Measurements from ENCODE around the gene PKP1.

The PKP1 gene

DNA sequence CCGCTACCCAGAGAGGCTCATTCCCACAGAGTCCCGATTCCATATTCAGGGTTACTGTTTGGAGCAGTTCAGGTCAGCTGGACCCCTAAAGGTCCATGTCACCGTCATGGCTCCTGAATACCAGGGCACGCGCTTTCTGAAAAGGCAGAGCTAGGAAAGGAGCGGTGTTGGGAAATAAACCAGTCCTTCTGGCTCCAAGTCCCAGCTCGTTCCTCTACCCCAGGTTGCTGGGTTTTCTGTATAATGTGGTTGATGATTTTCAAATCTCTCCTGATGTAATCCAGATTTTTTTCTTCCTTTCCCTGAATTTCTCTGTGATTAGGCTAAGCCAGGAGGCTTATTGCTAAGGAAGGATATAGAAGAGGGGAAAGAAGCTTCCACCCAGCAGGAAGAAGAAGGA is 14.0 kb upstream of the PKP1 start:
- Histone ChIP-seq H3K27ac (ENCODE audit: low read depth, low read length) (no peak overlapping the region), H3K9me3 (ENCODE audit: control insufficient read depth, insufficient read depth, low read depth, low read length) (no peaks in the 10 kb centered on the region), H3K4me1 (ENCODE audit: control insufficient read depth, insufficient read depth, low read length) (peaks cover 6% of the 10 kb centered on the region; the same call in 1 of the 2 replicates), H3K9ac (ENCODE audit: low read length) (no peak overlapping the region), H3K4me3 (ENCODE audit: low read depth, low read length) (no peak overlapping the region), H3K36me3 (ENCODE audit: control insufficient read depth, insufficient read depth, low read length) (no peaks in the 10 kb centered on the region), H3K27me3 (ENCODE audit: control insufficient read depth, insufficient read depth, low read length) (peaks cover 2% of the 10 kb centered on the region; the same call in 1 of the 2 replicates)

DNA sequence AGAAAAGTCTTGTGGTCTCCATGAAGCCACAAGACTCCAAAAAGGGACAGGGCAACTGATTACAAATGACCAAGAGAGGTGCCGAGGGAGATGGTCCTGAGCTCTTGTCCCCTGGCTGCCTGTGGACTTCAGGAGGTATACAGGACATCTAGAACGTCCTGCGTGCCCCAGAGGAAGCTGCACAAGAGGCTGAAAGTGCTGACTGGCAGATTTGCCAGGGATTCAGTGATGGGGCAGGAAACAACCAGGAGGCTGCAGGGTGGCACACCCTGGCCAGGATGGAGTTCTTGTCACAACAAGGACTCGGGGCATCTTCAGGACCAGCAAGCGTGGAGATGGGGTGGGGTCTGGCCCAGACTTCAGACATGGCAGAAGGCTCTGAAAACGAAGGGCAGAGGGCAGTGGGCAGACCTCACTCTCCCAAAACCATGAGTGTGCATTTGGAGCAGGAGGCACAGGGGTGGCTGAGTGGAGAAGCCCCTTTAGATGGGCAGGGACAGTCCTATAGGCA is 13.4 kb upstream of the PKP1 start:
- H3K4me1 ChIP-seq (ENCODE audit: control insufficient read depth, insufficient read depth, low read length) = peaks cover 6% of the 10 kb centered on the region; the same call in 1 of the 2 replicates
- no peaks in the 10 kb centered on the region for H3K36me3 ChIP-seq (ENCODE audit: control insufficient read depth, insufficient read depth, low read length)
- H3K27ac ChIP-seq (ENCODE audit: low read depth, low read length) = no peak overlapping the region
- H3K9ac ChIP-seq (ENCODE audit: low read length) = no peak overlapping the region
- H3K9me3 ChIP-seq (ENCODE audit: control insufficient read depth, insufficient read depth, low read depth, low read length) = no peaks in the 10 kb centered on the region
- peaks cover 2% of the 10 kb centered on the region; the same call in 1 of the 2 replicates for H3K27me3 ChIP-seq (ENCODE audit: control insufficient read depth, insufficient read depth, low read length)
- H3K4me3 ChIP-seq (ENCODE audit: low read depth, low read length) = no peak overlapping the region

DNA sequence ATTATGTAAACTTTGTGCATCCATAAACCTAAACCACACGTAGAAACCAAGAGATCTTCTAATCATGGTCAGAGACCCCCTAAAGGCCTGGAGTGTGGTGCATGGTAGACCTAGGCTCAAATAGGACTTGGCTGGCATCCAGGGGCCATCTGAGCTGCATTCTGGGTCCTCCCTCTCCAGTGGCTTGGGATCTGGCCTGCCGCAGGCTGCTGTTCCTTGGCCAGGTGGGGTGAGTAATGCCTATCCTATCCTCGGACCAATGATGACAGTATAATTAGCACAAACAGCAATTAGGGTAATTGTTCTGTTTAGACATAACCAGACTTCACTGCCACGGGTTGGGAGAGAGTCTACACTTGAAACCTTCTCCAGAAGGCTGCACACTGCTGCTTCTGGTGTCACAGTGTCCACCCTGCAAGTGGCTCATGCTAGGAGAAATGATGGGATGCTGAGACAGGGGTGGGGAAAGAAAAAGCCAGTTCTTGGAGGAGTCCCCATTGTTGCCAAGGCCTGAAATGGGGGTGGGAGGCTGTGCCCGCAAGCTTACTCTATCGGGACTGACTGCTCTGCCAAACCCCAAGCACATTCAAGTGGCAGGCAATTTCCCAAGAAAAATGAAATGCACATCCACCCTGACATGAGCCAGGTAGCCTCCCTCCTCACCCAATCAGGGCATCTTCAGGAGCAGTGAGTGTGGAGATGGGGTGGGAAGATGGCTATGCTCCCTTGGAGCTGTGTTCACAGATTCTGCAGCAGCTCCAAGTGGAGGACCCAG is 12.5 kb upstream of the PKP1 start:
- Histone ChIP-seq H3K4me3 (ENCODE audit: low read depth, low read length) (no peak overlapping the region), H3K36me3 (ENCODE audit: control insufficient read depth, insufficient read depth, low read length) (no peaks in the 10 kb centered on the region), H3K9ac (ENCODE audit: low read length) (no peak overlapping the region), H3K4me1 (ENCODE audit: control insufficient read depth, insufficient read depth, low read length) (peaks cover 6% of the 10 kb centered on the region; the same call in 1 of the 2 replicates), H3K27ac (ENCODE audit: low read depth, low read length) (no peak overlapping the region), H3K9me3 (ENCODE audit: control insufficient read depth, insufficient read depth, low read depth, low read length) (no peaks in the 10 kb centered on the region), H3K27me3 (ENCODE audit: control insufficient read depth, insufficient read depth, low read length) (peaks cover 2% of the 10 kb centered on the region; the same call in 1 of the 2 replicates)

DNA sequence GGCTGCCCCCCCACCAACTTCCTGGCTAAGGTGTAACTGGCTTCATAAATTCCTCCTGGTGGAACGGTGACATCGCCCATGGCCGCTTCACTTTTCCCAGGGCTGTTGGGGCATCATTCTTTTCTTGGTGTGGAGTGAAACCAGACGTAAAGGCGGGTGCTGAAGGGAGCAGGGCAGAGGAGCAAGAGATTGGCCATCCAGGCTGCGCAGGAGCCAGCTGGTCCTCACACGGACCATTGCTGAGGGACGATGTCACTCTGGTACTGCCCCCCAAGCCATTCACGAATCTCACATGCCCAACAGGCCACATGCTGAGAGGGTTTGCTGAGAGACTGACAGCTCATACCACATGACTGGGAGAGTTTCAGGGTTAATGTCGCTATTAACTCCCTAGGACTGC is 10.5 kb upstream of the PKP1 start:
- H3K4me3 ChIP-seq (ENCODE audit: low read depth, low read length) = no peak overlapping the region
- H3K27ac ChIP-seq (ENCODE audit: low read depth, low read length) = no peak overlapping the region
- no peak overlapping the region for H3K9ac ChIP-seq (ENCODE audit: low read length)
- peaks cover 2% of the 10 kb centered on the region; the same call in 1 of the 2 replicates for H3K27me3 ChIP-seq (ENCODE audit: control insufficient read depth, insufficient read depth, low read length)
- no peaks in the 10 kb centered on the region for H3K36me3 ChIP-seq (ENCODE audit: control insufficient read depth, insufficient read depth, low read length)
- H3K4me1 ChIP-seq (ENCODE audit: control insufficient read depth, insufficient read depth, low read length) = peaks cover 6% of the 10 kb centered on the region; the same call in 1 of the 2 replicates
- no peaks in the 10 kb centered on the region for H3K9me3 ChIP-seq (ENCODE audit: control insufficient read depth, insufficient read depth, low read depth, low read length)

DNA sequence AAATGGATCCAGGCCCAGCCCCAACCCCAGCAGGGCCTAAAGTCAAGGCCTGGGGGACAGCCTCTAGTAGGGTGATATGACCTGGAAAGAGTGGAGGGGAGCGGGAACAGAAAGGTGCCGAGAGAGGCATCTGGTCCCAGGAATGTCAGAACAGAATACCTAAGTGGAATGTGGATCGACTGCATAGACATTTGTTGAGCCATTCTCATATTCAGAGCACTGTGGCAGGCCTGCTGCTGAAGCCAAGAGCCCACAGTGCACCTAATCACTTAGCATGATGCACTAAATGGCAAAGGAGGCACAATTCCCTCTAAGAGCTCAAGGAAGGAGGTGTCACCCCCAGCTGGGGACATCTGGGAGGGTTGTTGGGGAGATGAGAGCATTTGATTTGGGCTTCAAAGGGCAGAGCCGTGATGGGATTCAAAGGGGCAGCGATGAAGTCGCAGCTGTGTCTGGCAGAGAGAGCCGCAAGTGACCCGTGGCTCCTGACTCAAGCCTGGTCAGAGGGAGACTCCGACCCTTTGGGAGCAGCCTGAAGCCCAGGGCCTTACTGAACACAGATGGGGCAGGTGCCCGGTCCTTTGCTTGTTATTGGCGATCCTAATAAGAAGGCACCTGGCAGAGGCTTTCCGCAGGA is 8.6 kb upstream of the PKP1 start:
- no peak overlapping the region for H3K27ac ChIP-seq (ENCODE audit: low read depth, low read length)
- H3K4me3 ChIP-seq (ENCODE audit: low read depth, low read length) = no peak overlapping the region
- H3K9me3 ChIP-seq (ENCODE audit: control insufficient read depth, insufficient read depth, low read depth, low read length) = no peaks in the 10 kb centered on the region
- H3K4me1 ChIP-seq (ENCODE audit: control insufficient read depth, insufficient read depth, low read length) = peaks cover 6% of the 10 kb centered on the region; the same call in 1 of the 2 replicates
- H3K27me3 ChIP-seq (ENCODE audit: control insufficient read depth, insufficient read depth, low read length) = peaks cover 2% of the 10 kb centered on the region; the same call in 1 of the 2 replicates
- H3K9ac ChIP-seq (ENCODE audit: low read length) = no peak overlapping the region
- no peaks in the 10 kb centered on the region for H3K36me3 ChIP-seq (ENCODE audit: control insufficient read depth, insufficient read depth, low read length)

DNA sequence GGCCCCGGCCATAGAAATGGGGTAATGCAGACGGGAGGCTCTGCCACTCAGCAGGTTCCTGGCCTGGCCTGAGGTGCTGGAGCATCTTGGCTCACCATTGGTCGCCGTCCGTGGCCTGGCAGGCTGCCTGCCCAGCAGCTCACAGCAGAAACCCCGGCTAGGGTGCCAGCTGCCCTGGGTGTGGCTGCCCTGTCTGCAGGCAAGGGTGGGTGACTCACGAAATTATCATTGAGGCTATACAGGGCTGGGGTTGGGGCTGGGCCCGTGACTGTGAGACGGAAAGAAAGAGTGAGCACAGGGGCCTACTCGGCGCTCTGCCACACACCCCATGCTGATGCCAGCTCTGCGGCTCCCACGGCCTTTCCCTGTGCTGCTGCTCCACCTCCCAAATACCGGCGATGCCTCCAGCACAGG is 8.0 kb upstream of the PKP1 start:
- Histone ChIP-seq H3K4me3 (ENCODE audit: low read depth, low read length) (no peak overlapping the region), H3K4me1 (ENCODE audit: control insufficient read depth, insufficient read depth, low read length) (peaks cover 6% of the 10 kb centered on the region; the same call in 1 of the 2 replicates), H3K27me3 (ENCODE audit: control insufficient read depth, insufficient read depth, low read length) (peaks cover 2% of the 10 kb centered on the region; the same call in 1 of the 2 replicates), H3K27ac (ENCODE audit: low read depth, low read length) (no peak overlapping the region), H3K9ac (ENCODE audit: low read length) (no peak overlapping the region), H3K9me3 (ENCODE audit: control insufficient read depth, insufficient read depth, low read depth, low read length) (no peaks in the 10 kb centered on the region), H3K36me3 (ENCODE audit: control insufficient read depth, insufficient read depth, low read length) (no peaks in the 10 kb centered on the region)

DNA sequence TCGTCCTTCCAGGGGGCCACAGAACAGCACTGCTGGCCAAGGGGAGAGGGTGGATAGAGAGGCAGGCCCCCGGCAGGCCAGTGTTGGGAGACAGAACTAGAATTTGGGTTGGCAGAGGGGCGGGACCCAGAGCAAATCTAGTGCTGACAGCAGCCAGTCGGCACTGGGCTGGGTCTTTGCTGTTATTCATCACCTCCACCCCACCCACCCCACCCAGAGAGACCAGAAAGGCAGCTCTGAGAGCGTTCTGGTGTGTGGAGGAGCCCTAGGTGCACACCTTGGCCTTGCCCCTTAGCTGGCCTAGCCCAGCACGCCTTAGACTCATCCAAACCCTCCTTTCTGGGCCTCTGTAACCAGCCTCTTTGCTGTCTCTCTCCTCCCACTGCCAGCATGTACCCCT is 6.4 kb upstream of the PKP1 start:
- Histone ChIP-seq H3K4me3 (ENCODE audit: low read depth, low read length) (no peak overlapping the region), H3K27ac (ENCODE audit: low read depth, low read length) (no peak overlapping the region), H3K9me3 (ENCODE audit: control insufficient read depth, insufficient read depth, low read depth, low read length) (no peaks in the 10 kb centered on the region), H3K27me3 (ENCODE audit: control insufficient read depth, insufficient read depth, low read length) (peaks cover 15% of the 10 kb centered on the region), H3K36me3 (ENCODE audit: control insufficient read depth, insufficient read depth, low read length) (no peaks in the 10 kb centered on the region), H3K9ac (ENCODE audit: low read length) (no peak overlapping the region), H3K4me1 (ENCODE audit: control insufficient read depth, insufficient read depth, low read length) (peaks cover 6% of the 10 kb centered on the region; the same call in 1 of the 2 replicates)

DNA sequence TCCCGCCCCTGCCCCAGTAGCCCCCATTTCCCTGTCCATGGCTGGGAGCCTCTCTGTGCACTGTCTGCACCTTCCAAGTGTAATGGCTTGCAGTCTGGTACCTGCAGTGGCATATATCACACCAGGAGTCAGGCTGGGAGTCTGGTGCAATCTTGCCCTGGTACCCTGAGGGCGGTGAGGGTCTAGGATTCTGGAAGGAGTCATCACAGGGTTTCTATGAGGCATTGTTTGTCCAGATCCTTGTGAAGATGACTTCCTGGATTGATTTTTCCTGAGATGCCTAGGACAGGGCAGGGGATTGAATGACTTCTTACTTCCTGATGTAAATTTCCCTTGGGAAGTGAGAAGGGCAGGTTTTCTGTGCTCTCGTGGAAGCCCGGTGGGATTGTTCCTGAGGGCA is 5.9 kb upstream of the PKP1 start:
- H3K36me3 ChIP-seq (ENCODE audit: control insufficient read depth, insufficient read depth, low read length) = no peaks in the 10 kb centered on the region
- peaks cover 6% of the 10 kb centered on the region; the same call in 1 of the 2 replicates for H3K4me1 ChIP-seq (ENCODE audit: control insufficient read depth, insufficient read depth, low read length)
- H3K9me3 ChIP-seq (ENCODE audit: control insufficient read depth, insufficient read depth, low read depth, low read length) = no peaks in the 10 kb centered on the region
- no peak overlapping the region for H3K9ac ChIP-seq (ENCODE audit: low read length)
- no peak overlapping the region for H3K4me3 ChIP-seq (ENCODE audit: low read depth, low read length)
- H3K27me3 ChIP-seq (ENCODE audit: control insufficient read depth, insufficient read depth, low read length) = peaks cover 20% of the 10 kb centered on the region
- H3K27ac ChIP-seq (ENCODE audit: low read depth, low read length) = no peak overlapping the region

DNA sequence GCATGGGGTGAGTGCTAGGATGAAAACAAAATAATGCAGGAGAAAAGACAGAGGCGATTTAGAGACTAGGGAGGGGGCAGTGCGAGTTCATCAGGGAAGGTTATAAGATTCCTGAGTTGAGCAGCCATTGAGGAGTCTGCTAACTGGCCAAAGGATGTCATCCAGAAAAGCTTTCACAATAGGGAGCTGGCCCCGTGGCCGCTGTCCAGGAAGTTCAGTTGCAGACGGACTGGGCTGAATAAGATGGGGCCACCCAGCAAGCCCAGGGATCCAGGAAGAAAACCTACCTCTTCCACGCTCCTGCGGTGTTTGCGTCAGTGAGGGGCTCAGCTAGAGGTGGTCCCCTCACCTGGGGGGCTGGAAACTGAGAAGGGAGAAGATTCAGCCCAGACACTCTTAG is 4.0 kb upstream of the PKP1 start:
- no peak overlapping the region for H3K9ac ChIP-seq (ENCODE audit: low read length)
- H3K27me3 ChIP-seq (ENCODE audit: control insufficient read depth, insufficient read depth, low read length) = peaks cover 37% of the 10 kb centered on the region
- no peaks in the 10 kb centered on the region for H3K36me3 ChIP-seq (ENCODE audit: control insufficient read depth, insufficient read depth, low read length)
- peaks cover 9% of the 10 kb centered on the region; the same call in 1 of the 2 replicates for H3K4me1 ChIP-seq (ENCODE audit: control insufficient read depth, insufficient read depth, low read length)
- no peaks in the 10 kb centered on the region for H3K9me3 ChIP-seq (ENCODE audit: control insufficient read depth, insufficient read depth, low read depth, low read length)
- no peak overlapping the region for H3K27ac ChIP-seq (ENCODE audit: low read depth, low read length)
- H3K4me3 ChIP-seq (ENCODE audit: low read depth, low read length) = no peak overlapping the region

DNA sequence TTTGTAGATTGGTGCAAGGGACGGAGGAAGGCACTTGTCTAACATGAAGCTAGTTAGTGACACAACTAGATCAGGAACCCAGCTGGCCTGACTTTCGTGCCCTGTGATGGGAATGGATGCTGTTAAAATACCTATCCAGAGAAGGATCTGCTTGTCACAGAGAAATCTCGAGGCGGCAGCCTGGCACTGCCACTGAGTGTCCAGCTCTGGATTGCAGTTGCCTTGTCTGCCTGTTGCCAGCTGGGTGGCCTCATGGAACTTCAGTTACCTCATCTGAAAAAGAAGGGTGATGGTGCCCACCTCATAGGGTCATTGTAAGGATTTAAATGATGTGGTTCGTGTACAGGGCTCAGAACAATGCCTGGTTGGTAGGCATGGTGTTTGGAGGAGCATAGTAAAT is 2.4 kb upstream of the PKP1 start:
- Histone ChIP-seq H3K27ac (ENCODE audit: low read depth, low read length) (no peak overlapping the region), H3K27me3 (ENCODE audit: control insufficient read depth, insufficient read depth, low read length) (peaks cover 51% of the 10 kb centered on the region), H3K4me1 (ENCODE audit: control insufficient read depth, insufficient read depth, low read length) (peaks cover 9% of the 10 kb centered on the region; the same call in 1 of the 2 replicates), H3K36me3 (ENCODE audit: control insufficient read depth, insufficient read depth, low read length) (no peaks in the 10 kb centered on the region), H3K4me3 (ENCODE audit: low read depth, low read length) (no peak overlapping the region), H3K9ac (ENCODE audit: low read length) (no peak overlapping the region), H3K9me3 (ENCODE audit: control insufficient read depth, insufficient read depth, low read depth, low read length) (no peaks in the 10 kb centered on the region)

DNA sequence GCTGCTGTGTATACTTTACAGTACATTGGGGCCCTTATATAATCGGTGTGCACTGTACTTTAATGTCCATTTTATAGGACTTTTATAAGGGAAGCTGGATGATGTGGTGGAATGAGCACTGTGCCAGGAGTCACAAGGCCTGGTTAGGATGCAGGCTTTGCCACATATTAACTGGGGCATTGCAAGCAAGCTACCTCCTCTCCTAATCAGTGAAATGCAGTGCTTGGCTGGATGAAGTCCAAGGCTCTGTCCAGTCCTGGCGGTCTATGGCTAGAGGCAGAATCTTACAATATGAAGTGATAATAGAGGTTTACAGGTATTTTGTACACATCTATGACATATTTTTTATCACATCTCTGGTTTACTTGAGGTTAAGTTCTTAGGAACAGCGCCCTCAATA is 1.7 kb upstream of the PKP1 start:
- peaks cover 58% of the 10 kb centered on the region for H3K27me3 ChIP-seq (ENCODE audit: control insufficient read depth, insufficient read depth, low read length)
- no peak overlapping the region for H3K4me3 ChIP-seq (ENCODE audit: low read depth, low read length)
- no peak overlapping the region for H3K27ac ChIP-seq (ENCODE audit: low read depth, low read length)

More for the DNA sequence above, 1.7 kb upstream of the PKP1 start:
- no peak overlapping the region for H3K9ac ChIP-seq (ENCODE audit: low read length)
- H3K4me1 ChIP-seq (ENCODE audit: control insufficient read depth, insufficient read depth, low read length) = peaks cover 9% of the 10 kb centered on the region; the same call in 1 of the 2 replicates
- no peaks in the 10 kb centered on the region for H3K36me3 ChIP-seq (ENCODE audit: control insufficient read depth, insufficient read depth, low read length)
- no peaks in the 10 kb centered on the region for H3K9me3 ChIP-seq (ENCODE audit: control insufficient read depth, insufficient read depth, low read depth, low read length)
